ENCODE results near the gene PCDHGB7.
"Not testable (repeated sequence)": the region's sequence is repeated elsewhere in the genome, so short reads cannot be mapped to it uniquely, and the experiment has no call there.

Gene PCDHGB7

DNA sequence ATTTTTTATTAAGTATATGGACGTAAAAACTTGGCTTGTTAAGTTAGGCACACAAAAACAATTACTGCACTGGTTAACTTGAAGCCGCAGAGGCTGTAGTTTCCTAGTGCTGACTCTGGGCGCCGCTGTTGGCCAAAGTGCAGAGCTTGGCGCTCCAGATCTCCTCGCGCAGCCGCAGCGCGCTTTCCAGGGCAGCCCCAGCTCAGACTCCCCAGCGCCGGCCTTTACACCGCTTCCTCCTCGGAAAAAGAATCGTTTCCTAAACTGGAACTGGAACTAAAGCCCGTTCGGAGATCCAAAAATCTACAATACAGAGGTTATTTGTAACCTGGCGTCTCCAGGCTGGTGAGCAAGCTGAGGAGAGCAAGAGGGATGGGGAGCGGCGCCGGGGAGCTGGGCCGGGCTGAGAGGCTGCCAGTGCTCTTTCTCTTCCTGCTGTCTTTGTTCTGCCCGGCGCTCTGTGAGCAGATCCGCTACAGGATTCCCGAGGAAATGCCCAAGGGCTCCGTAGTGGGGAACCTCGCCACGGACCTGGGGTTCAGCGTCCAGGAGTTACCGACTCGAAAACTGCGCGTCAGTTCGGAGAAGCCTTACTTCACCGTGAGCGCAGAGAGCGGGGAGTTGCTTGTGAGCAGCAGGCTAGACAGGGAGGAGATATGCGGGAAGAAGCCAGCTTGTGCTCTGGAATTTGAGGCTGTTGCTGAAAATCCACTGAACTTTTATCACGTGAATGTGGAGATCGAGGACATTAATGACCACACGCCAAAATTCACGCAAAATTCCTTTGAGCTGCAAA lies 19.5 kb upstream of the PCDHGB7 start, which contains the start of gene PCDHGB5:
TSS of gene PCDHGB5 (plus strand) at position 192 of the 796 bp plus-strand sequence. CDS start at position 373, 181 bp downstream.
- DNase-seq: not testable (repeated sequence)

DNA sequence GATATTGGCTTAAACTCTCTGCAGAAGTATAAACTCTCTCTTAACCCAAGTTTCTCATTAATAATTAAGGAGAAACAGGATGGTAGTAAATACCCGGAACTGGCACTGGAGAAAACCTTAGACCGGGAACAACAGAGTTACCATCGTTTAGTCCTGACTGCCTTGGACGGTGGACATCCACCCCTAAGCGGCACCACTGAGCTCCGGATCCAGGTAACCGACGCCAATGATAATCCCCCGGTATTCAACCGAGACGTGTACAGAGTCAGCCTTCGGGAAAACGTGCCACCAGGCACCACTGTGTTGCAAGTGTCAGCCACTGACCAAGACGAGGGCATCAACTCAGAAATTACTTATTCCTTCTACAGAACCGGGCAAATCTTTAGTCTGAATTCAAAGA lies 18.9 kb upstream of the PCDHGB7 start:
- no peak for DNase-seq

DNA sequence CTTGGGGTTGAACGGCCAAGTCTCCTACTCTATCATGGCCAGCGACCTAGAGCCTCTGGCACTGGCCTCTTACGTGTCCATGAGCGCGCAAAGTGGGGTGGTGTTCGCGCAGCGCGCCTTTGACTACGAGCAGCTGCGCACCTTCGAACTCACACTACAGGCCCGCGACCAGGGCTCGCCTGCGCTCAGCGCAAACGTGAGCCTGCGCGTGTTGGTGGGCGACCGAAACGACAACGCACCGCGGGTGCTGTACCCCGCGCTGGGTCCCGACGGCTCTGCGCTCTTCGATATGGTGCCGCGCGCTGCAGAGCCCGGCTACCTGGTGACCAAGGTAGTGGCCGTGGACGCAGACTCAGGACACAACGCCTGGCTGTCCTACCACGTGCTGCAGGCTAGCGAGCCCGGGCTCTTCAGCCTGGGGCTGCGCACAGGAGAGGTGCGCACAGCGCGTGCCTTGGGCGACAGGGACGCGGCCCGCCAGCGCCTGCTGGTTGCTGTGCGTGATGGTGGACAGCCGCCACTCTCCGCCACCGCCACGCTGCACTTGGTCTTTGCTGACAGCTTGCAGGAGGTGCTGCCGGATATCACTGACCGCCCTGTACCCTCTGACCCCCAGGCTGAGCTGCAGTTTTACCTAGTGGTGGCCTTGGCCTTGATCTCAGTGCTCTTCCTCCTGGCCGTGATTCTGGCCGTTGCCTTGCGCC lies 17.8 kb upstream of the PCDHGB7 start:
- DNase-seq: no peak

DNA sequence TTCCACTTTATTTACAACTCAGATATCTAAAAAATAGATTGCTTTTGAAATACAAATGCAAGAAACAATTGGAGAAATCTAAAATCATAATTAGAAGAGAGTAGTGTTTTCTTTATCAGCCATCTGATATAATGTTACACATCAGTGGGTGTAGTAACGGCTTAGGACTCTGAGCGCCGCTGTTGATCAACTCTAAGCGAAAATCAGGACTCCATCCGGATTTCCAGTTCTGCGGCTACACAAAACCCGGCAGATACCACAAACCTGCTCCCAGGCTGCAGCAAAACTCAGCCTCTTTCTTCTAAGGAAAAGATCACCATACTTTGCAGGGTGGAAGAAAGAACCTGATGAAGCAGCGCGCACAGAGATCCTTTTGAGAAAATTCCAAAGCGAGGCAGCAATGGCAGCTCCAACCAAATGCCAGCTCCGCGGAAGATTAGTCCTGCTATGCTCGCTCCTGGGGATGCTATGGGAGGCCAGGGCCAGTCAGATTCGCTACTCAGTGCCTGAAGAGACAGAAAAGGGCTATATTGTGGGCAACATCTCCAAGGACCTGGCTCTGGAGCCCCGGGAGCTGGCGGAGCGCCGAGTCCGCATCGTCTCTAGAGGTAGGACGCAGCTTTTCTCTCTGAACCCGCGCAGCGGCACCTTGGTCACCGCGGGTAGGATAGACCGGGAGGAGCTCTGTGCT lies 14.8 kb upstream of the PCDHGB7 start, which contains the start of gene PCDHGA9:
TSS of gene PCDHGA9 (plus strand) at position 226 of the 691 bp plus-strand sequence. CDS start at position 401, 175 bp downstream.
- DNase-seq: no peak

DNA sequence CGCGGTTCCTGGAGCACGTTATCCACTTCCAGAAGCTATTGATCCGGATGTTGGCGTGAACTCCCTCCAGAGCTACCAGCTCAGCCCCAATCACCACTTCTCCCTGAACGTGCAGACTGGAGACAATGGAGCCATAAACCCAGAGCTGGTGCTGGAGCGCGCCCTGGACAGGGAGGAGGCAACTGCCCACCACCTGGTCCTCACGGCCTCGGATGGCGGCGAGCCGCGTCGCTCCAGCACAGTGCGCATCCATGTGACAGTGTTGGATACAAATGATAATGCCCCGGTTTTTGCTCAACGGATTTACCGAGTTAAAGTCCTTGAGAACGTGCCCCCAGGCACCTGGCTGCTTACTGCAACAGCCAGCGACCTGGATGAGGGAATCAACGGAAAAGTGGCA lies 14.1 kb upstream of the PCDHGB7 start:
- no peak for DNase-seq

DNA sequence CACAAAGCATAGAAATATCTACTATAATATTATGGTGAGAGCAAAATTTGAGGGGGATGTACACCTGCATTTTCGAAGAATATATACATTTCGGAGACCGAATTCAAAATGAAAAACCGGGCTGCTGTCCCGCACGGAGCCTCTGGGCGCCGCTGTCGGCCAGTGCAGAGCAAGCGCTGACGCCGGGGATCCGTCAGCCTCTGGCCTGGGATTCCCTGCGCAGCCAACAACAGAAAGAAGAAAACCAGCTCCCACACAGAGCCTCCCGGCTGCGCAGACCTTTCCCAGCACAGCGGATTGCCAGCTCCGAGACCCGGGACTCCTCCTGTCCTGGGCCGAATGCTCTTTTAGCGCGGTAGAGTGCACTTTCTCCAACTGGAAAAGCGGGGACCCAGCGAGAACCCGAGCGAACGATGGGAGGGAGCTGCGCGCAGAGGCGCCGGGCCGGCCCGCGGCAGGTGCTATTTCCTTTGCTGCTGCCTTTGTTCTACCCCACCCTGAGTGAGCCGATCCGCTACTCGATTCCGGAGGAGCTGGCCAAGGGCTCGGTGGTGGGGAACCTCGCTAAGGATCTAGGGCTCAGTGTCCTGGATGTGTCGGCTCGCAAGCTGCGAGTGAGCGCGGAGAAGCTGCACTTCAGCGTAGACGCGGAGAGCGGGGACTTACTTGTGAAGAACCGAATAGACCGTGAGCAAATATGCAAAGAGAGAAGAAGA lies 9.5 kb upstream of the PCDHGB7 start, which contains the start of gene PCDHGB6:
TSS of gene PCDHGB6 (plus strand) at position 232 of the 716 bp plus-strand sequence. CDS start at position 414, 182 bp downstream.
- not testable (repeated sequence) for DNase-seq

DNA sequence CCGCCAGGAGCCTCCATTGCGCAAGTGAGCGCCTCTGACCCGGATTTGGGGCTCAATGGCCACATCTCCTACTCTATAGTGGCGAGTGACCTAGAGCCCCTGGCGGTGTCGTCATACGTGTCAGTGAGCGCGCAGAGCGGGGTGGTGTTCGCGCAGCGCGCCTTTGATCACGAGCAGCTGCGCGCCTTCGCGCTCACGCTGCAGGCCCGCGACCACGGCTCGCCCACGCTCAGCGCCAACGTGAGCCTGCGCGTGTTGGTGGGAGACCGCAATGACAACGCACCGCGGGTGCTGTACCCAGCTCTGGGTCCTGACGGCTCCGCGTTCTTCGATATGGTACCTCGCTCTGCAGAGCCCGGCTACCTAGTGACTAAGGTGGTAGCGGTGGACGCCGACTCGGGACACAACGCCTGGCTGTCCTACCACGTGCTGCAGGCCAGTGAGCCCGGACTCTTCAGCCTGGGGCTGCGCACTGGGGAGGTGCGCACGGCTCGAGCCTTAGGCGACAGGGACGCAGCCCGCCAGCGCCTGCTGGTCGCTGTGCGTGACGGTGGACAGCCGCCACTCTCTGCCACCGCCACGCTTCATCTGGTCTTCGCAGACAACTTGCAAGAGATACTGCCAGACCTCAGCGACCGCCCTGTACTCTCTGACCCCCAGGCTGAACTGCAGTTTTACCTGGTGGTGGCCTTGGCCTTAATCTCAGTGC lies 7.7 kb upstream of the PCDHGB7 start:
- no peak for DNase-seq

DNA sequence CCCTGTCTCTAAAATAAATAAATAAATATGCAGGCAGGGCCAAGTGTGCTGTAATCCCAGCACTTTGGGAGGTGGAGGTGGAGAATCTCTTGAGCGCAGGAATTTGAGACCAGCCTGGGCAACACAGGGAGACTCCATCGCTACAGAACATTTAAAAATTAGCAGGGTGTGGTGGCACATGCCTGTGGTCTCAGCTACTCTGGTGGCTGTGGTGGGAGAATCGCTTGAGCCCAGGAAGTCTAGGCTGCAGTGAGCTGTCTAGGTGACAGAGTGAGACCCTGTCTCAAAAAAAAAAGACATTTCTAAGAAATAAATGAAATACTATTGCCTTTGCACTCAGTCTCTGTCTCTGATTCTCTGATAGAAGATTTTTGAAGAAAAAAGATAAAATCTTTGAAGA lies 5.9 kb upstream of the PCDHGB7 start:
- DNase-seq: no peak

DNA sequence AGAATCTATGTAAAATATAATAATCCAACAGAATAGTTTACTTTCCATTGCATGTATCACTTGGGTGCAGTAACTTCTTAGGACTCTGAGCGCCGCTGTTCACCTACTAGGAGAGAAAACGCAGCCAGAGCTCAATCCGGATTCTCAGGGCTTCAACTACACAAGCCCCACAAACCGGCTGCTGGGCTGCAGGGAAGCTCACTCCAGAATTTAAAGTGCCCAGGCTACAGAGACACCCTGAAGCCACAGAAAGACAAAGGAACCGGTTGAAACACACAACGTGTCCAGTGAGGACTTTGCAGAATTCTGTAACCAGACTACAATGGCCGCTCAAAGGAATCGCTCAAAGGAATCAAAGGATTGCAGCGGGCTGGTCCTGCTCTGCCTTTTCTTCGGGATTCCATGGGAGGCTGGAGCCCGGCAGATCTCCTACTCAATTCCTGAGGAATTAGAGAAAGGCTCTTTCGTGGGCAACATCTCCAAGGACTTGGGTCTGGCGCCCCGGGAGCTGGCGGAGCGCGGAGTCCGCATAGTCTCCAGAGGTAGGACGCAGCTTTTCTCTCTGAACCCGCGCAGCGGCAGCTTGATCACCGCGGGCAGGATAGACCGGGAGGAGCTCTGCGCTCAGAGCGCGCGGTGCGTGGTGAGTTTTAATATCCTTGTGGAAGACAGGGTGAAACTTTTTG lies 4.5 kb upstream of the PCDHGB7 start, which contains the start of gene PCDHGA10:
TSS of gene PCDHGA10 (plus strand) at position 134 of the 686 bp plus-strand sequence. CDS start at position 323, 189 bp downstream.
- no peak for DNase-seq

DNA sequence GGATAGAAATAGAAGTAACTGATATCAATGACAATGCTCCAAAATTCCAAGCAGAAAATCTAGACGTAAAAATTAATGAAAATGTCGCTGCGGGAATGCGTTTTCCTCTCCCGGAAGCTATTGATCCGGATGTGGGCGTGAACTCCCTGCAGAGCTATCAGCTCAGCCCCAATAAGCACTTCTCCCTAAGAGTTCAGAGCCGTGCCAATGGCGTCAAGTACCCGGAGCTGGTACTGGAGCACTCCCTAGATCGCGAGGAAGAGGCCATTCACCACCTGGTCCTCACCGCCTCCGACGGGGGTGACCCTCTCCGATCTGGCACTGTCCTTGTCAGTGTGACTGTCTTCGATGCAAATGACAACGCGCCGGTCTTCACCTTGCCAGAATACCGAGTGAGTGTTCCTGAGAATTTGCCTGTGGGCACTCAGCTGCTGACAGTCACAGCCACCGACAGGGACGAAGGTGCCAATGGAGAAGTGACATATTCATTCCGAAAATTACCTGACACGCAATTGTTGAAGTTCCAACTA lies 3.9 kb upstream of the PCDHGB7 start:
- no peak for DNase-seq

DNA sequence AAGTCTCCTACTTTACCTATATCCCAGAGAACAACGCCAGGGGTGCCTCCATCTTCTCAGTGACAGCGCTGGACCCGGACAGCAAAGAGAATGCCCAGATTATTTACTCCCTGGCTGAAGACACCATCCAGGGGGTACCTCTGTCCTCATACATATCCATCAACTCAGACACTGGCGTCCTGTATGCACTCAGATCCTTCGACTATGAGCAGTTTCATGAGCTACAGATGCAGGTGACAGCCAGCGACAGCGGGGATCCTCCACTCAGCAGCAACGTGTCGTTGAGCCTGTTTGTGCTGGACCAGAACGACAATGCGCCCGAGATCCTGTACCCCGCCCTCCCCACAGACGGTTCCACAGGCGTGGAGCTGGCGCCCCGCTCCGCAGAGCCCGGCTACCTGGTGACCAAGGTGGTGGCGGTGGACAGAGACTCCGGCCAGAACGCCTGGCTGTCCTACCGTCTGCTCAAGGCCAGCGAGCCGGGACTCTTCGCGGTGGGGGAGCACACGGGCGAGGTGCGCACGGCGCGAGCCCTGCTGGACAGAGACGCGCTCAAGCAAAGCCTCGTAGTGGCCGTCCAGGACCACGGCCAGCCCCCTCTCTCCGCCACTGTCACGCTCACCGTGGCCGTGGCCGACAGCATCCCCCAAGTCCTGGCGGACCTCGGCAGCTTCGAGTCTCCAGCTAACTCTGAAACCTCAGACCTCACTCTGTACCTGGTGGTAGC lies 2.8 kb upstream of the PCDHGB7 start:
- DNase-seq: not testable (repeated sequence)

DNA sequence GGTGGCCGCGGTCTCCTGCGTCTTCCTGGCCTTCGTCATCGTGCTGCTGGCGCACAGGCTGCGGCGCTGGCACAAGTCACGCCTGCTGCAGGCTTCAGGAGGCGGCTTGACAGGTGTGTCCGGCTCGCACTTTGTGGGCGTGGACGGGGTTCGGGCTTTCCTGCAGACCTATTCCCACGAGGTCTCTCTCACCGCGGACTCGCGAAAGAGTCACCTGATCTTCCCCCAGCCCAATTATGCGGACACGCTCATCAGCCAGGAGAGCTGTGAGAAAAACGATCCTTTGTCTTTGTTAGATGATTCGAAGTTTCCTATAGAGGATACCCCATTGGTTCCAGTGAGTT lies 2.2 kb upstream of the PCDHGB7 start:
- DNase-seq: not testable (repeated sequence)

DNA sequence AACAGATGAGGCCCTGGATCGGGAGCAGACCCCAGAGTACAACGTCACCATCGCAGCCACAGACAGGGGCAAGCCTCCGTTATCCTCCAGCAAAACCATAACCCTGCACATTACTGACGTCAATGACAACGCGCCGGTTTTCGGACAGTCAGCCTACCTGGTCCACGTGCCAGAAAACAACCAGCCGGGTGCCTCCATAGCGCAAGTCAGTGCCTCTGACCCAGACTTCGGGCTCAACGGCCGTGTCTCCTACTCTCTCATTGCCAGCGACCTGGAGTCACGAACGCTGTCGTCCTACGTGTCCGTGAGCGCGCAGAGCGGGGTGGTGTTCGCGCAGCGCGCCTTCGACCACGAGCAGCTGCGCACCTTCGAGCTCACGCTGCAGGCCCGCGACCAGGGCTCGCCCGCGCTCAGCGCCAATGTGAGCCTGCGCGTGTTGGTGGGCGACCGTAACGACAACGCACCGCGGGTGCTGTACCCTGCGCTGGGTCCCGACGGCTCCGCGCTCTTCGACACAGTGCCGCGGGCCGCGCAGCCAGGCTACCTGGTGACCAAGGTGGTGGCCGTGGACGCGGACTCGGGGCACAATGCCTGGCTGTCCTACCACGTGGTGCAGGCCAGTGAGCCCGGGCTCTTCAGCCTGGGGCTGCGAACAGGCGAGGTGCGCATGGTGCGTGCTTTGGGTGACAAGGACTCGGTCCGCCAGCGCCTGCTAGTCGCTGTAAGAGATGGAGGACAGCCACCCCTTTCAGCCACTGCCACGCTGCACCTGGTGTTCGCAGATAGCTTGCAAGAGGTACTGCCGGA lies 1.8 kb downstream of the PCDHGB7 start:
- DNase-seq: no peak

DNA sequence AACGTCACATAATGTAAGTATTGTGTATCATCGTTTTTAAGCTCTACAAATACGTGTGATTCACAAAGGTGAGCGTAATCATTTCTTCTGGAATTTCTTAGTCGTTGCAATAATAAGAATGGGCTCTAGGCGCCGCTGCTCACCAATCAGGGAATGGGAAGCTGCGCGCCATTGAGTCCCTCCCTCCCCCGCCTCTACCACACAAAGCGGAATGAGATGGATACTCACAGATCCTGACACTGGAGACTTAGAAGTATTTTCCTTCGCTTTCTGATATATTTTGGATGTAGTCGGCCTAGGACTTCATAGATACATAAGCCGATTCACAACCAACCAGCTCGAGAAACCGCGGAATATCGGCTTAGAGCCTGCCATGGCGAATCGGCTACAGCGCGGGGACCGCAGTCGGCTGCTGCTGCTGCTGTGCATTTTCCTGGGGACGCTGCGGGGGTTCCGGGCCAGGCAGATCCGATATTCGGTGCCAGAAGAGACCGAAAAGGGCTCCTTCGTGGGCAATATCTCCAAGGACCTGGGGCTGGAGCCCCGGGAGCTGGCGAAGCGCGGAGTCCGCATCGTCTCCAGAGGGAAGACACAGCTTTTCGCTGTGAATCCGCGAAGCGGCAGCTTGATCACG lies 3.5 kb downstream of the PCDHGB7 start, which contains the start of gene PCDHGA11:
TSS of gene PCDHGA11 (plus strand) at position 197 of the 634 bp plus-strand sequence. CDS start at position 374, 177 bp downstream.
- DNase-seq: no peak

DNA sequence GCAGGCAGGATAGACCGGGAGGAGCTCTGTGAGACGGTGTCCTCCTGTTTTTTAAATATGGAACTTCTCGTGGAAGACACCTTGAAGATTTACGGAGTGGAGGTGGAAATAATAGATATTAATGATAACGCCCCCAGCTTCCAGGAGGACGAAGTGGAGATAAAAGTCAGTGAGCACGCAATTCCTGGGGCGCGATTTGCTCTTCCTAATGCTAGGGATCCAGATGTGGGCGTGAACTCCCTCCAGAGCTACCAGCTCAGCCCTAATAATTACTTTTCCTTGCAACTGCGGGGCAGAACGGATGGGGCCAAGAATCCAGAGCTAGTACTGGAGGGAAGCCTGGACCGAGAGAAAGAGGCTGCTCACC lies 4.0 kb downstream of the PCDHGB7 start:
- DNase-seq: no peak

DNA sequence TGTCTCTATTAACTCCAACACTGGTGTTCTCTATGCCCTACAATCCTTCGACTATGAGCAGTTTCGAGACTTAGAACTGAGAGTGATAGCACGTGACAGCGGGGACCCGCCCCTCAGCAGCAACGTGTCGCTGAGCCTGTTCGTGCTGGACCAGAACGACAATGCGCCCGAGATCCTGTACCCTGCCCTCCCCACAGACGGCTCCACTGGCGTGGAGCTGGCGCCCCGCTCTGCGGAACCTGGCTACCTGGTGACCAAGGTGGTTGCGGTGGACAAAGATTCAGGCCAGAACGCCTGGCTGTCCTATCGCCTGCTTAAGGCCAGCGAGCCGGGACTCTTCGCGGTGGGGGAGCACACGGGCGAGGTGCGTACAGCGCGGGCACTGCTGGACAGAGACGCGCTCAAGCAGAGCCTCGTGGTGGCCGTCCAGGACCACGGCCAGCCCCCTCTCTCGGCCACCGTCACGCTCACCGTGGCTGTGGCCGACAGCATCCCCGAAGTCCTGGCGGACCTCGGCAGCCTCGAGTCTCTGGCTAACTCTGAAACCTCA lies 5.3 kb downstream of the PCDHGB7 start:
- no peak for DNase-seq

DNA sequence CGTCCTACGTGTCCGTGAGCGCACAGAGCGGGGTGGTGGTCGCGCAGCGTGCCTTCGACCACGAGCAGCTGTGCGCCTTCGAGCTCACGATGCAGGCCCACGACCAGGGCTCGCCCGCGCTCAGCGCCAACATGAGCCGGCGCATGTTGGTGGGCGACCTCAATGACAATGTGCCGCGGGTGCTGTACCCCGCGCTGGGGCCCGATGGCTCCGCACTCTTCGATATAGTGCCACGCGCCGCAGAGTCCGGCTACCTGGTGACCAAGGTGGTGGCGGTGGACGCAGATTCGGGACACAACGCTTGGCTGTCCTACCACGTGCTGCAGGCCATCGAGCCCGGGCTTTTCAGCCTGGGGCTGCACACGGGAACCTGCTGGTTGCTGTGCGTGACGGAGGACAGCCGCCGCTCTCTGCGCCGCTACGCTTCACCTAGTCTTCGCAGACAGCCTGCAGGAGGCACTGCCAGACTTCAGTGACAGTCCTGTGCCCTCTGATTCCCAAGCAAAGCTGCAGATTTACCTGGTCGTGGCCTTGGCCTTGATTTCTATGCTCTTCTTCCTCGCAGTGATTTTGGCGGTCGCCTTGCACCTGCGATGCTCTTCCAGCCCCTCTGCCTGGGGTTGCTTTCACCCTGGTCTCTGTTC lies 10.4 kb downstream of the PCDHGB7 start:
- DNase-seq: no peak

Measured in NCI-H2107 (cell line).